ENCODE data around the gene ZNF644.

Gene ZNF644

DNA sequence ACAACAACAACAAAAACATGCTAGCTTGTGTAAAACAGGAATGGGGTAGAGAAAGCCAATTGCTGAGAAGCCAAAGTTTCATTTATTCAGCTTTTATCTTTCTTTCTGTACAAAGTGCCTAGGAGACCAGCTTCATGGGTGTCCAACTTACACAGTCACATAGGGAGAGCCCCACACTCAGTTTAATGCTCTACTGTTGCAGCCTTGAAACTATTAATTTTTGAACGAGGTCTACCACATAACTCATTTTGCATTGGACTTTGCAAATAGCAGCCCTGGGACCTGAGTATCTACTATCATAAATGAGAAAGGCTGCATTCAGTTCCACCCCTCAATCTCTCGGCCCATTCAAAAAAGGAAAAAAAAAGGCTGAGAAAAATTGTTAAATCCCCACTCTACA lies 98.8 kb downstream of the ZNF644 start:
- Histone ChIP-seq H2AFZ (ENCODE audit: low read length) (no peak overlapping the region), H3K79me2 (ENCODE audit: low read length) (peaks cover 88% of the 10 kb centered on the region), H3K9me3 (replicated peaks; ENCODE audit: insufficient read depth, low read length) (no peaks in the 10 kb centered on the region), H3K9ac (ENCODE audit: low read length) (no peak overlapping the region), H3K4me1 (ENCODE audit: low read length) (peaks cover 14% of the 10 kb centered on the region), H3K4me2 (ENCODE audit: low read depth, low read length) (no peak overlapping the region), H3K9me2 (replicated peaks; ENCODE audit: insufficient read depth, low read length) (no peaks in the 10 kb centered on the region), H3K36me3 (replicated peaks; ENCODE audit: insufficient read depth, low read length) (no peaks in the 10 kb centered on the region), H3K4me3 (ENCODE audit: low read length) (no peak overlapping the region), H4K20me1 (ENCODE audit: insufficient read depth, low read length) (peaks cover 37% of the 10 kb centered on the region), H3K27me3 (replicated peaks; ENCODE audit: insufficient read depth, low read length) (no peaks in the 10 kb centered on the region), H3K27ac (ENCODE audit: low read length) (no peak overlapping the region), H3F3A (ENCODE audit: insufficient read depth, low read length) (peaks cover 11% of the 10 kb centered on the region; the same call in 1 of the 2 replicates)
- no peak for DNase-seq
- no peak for TF ChIP-seq EZH2 (optimal IDR thresholded peaks at IDR 0.05; ENCODE audit: low read depth, low read length)
- no peak for TF ChIP-seq EZH2phosphoT487 (IDR thresholded peaks at IDR 0.05; ENCODE audit: low read length)
- TF ChIP-seq, protein P1, sequence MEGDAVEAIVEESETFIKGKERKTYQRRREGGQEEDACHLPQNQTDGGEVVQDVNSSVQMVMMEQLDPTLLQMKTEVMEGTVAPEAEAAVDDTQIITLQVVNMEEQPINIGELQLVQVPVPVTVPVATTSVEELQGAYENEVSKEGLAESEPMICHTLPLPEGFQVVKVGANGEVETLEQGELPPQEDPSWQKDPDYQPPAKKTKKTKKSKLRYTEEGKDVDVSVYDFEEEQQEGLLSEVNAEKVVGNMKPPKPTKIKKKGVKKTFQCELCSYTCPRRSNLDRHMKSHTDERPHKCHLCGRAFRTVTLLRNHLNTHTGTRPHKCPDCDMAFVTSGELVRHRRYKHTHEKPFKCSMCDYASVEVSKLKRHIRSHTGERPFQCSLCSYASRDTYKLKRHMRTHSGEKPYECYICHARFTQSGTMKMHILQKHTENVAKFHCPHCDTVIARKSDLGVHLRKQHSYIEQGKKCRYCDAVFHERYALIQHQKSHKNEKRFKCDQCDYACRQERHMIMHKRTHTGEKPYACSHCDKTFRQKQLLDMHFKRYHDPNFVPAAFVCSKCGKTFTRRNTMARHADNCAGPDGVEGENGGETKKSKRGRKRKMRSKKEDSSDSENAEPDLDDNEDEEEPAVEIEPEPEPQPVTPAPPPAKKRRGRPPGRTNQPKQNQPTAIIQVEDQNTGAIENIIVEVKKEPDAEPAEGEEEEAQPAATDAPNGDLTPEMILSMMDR (IDR thresholded peaks at IDR 0.05; ENCODE audit: low read length) = no peak

DNA sequence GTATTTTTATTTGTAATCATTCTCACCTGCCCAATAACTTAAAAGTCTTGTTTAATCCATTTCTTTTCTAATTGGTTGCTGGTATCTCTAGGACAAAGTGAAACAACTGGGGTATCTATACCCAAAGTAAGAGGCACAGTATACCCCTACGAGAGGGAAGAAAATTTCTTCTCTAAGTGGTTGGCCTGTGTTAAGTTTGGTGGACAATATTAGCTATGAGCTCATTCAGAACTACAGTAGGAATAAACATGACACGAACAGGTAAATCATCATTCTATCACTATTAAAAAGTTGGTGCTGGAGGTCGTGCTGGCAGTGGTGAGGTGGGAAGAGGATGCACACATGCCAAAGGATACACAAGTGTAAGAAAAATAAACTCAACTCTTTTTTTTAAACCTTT lies 99.6 kb downstream of the ZNF644 start:
- DNase-seq = no peak
- Histone ChIP-seq H3F3A (ENCODE audit: insufficient read depth, low read length) (peaks cover 11% of the 10 kb centered on the region; the same call in 1 of the 2 replicates), H3K9me3 (replicated peaks; ENCODE audit: insufficient read depth, low read length) (no peaks in the 10 kb centered on the region), H3K4me2 (ENCODE audit: low read depth, low read length) (no peak overlapping the region), H3K79me2 (ENCODE audit: low read length) (peaks cover 93% of the 10 kb centered on the region), H3K27ac (ENCODE audit: low read length) (no peak overlapping the region), H3K4me3 (ENCODE audit: low read length) (no peak overlapping the region), H3K9ac (ENCODE audit: low read length) (no peak overlapping the region), H3K9me2 (replicated peaks; ENCODE audit: insufficient read depth, low read length) (no peaks in the 10 kb centered on the region), H2AFZ (ENCODE audit: low read length) (no peak overlapping the region), H4K20me1 (ENCODE audit: insufficient read depth, low read length) (peaks cover 37% of the 10 kb centered on the region), H3K4me1 (ENCODE audit: low read length) (peaks cover 14% of the 10 kb centered on the region), H3K36me3 (replicated peaks; ENCODE audit: insufficient read depth, low read length) (no peaks in the 10 kb centered on the region), H3K27me3 (replicated peaks; ENCODE audit: insufficient read depth, low read length) (no peaks in the 10 kb centered on the region)
- TF ChIP-seq EZH2 (optimal IDR thresholded peaks at IDR 0.05; ENCODE audit: low read depth, low read length) = no peak
- TF ChIP-seq EZH2phosphoT487 (IDR thresholded peaks at IDR 0.05; ENCODE audit: low read length) = no peak

DNA sequence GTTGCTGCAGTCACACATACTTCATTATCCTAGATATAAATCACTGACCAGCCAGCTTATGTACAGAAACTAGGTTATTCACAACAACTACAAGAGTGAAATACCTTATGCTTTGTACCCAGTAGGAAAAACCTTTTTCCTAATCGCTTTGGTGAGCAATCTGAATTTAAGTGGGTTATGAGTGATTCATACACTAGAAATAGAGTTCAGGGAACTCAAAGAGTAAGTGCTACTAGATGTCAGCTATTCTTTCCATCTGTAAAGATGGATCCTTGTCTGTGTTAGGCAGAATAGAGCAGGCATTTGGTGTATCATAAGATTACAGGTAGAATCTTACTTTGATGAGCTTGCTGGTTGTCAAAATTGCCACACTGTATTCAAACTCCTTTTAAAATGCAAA lies 101.9 kb downstream of the ZNF644 start:
- Histone ChIP-seq H2AFZ (ENCODE audit: low read length) (no peak overlapping the region), H3K9me2 (replicated peaks; ENCODE audit: insufficient read depth, low read length) (no peaks in the 10 kb centered on the region), H3K9ac (ENCODE audit: low read length) (no peak overlapping the region), H3K4me3 (ENCODE audit: low read length) (no peak overlapping the region), H4K20me1 (ENCODE audit: insufficient read depth, low read length) (peaks cover 33% of the 10 kb centered on the region), H3K27ac (ENCODE audit: low read length) (no peak overlapping the region), H3K4me2 (ENCODE audit: low read depth, low read length) (peak overlapping the region; percentile 7), H3K9me3 (replicated peaks; ENCODE audit: insufficient read depth, low read length) (no peaks in the 10 kb centered on the region), H3K4me1 (ENCODE audit: low read length) (peaks cover 14% of the 10 kb centered on the region), H3K79me2 (ENCODE audit: low read length) (peaks cover 76% of the 10 kb centered on the region), H3F3A (ENCODE audit: insufficient read depth, low read length) (peaks cover 11% of the 10 kb centered on the region; the same call in 1 of the 2 replicates), H3K27me3 (replicated peaks; ENCODE audit: insufficient read depth, low read length) (no peaks in the 10 kb centered on the region), H3K36me3 (replicated peaks; ENCODE audit: insufficient read depth, low read length) (peaks cover 4% of the 10 kb centered on the region; the same call in 1 of the 2 replicates)
- DNase-seq = no peak
- TF ChIP-seq EZH2phosphoT487 (IDR thresholded peaks at IDR 0.05; ENCODE audit: low read length) (no peak), EZH2 (optimal IDR thresholded peaks at IDR 0.05; ENCODE audit: low read depth, low read length) (no peak)
- TF ChIP-seq, protein P1 (IDR thresholded peaks at IDR 0.05; ENCODE audit: low read length) = no peak

DNA sequence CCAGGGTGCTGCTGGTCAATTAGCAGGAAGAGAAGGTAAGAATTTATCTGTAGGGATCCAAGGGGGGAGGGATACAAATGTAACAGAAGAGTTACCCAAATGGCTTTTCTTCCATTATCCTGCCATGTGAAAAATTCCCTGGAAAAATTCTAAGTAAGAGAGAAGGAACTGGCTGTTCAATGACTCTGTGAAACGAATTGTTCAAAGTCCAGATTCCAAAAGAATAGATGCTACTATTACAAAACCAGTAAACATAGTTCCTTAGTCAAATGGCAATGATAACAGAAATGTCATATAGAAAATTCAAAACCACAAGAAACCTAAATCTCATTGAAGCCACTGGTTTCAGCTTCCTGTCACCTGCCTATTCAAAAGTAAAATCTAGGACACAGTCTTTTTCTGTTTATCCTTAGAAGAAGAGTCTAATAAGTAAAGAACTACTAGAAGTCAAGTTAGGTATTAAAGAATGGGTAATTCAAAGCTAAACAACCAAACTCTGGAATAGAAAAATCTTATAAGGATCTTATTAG lies 102.6 kb downstream of the ZNF644 start:
- H2AFZ ChIP-seq (ENCODE audit: low read length) = no peak overlapping the region
- H3K36me3 ChIP-seq (replicated peaks; ENCODE audit: insufficient read depth, low read length) = peaks cover 4% of the 10 kb centered on the region
- peaks cover 14% of the 10 kb centered on the region for H3K4me1 ChIP-seq (ENCODE audit: low read length)
- H3K9me3 ChIP-seq (replicated peaks; ENCODE audit: insufficient read depth, low read length) = no peaks in the 10 kb centered on the region
- TF ChIP-seq EZH2phosphoT487 (IDR thresholded peaks at IDR 0.05; ENCODE audit: low read length) (no peak), EZH2 (optimal IDR thresholded peaks at IDR 0.05; ENCODE audit: low read depth, low read length) (no peak)
- TF ChIP-seq, protein P1 (IDR thresholded peaks at IDR 0.05; ENCODE audit: low read length) = no peak
- peak overlapping the region; percentile 7; the same call in 1 of the 2 replicates for H3K4me2 ChIP-seq (ENCODE audit: low read depth, low read length)
- H3K4me3 ChIP-seq (ENCODE audit: low read length) = no peak overlapping the region
- H3K27ac ChIP-seq (ENCODE audit: low read length) = no peak overlapping the region
- peaks cover 27% of the 10 kb centered on the region; the same call in 1 of the 2 replicates for H4K20me1 ChIP-seq (ENCODE audit: insufficient read depth, low read length)
- H3K9me2 ChIP-seq (replicated peaks; ENCODE audit: insufficient read depth, low read length) = no peaks in the 10 kb centered on the region
- peak; percentile 74 for DNase-seq
- no peak overlapping the region for H3K9ac ChIP-seq (ENCODE audit: low read length)
- no peaks in the 10 kb centered on the region for H3K27me3 ChIP-seq (replicated peaks; ENCODE audit: insufficient read depth, low read length)
- peaks cover 11% of the 10 kb centered on the region; the same call in 1 of the 2 replicates for H3F3A ChIP-seq (ENCODE audit: insufficient read depth, low read length)
- H3K79me2 ChIP-seq (ENCODE audit: low read length) = peaks cover 69% of the 10 kb centered on the region
